Head of caudate nucleus (tissue), 42 donors: Measurements from ENCODE around the gene SUSD1.
A peak's percentile ranks its signal among the peaks of the same experiment; 100 is the strongest.

Source experiments
- DNase-seq, 42 donors: peaks; one replicate each; pipeline versions ENCODE4 v3.0.0 to v3.0.0-alpha.2; 2020 to 2021; ENCODE audit warnings: mixed read lengths in 7 of 42
- intact Hi-C: fragments of 100-400 bp; cut with DNase I; formaldehyde crosslinking; loops from one replicate; pipeline ENCODE4 v1.15.0; 2022

The SUSD1 gene

GRCh38 chr9:112175796-112176315 is 759 bp upstream of the SUSD1 start:
- intact Hi-C loops, result no loop called here
- no peak for DNase-seq

GRCh38 chr9:112174222-112174964 is 704 bp downstream of the SUSD1 start:
- intact Hi-C loops, result no loop called here
- peak in 33 of 42 donors; percentile 2 to 63 (median 31) for DNase-seq

- DNase-seq, result no peak
- intact Hi-C loops, result no loop called here
Measured at GRCh38 chr9:112173489-112174221, 1.4 kb downstream of the SUSD1 start.

- intact Hi-C loops, result no loop called here
- DNase-seq, result no peak
Measured at GRCh38 chr9:112170968-112171367, 4.1 kb downstream of the SUSD1 start.

- no peak for DNase-seq
- intact Hi-C loops, result no loop called here
Measured at GRCh38 chr9:112170235-112170634, 4.9 kb downstream of the SUSD1 start.

GRCh38 chr9:112169368-112169767 is 5.7 kb downstream of the SUSD1 start:
- intact Hi-C loops, result no loop called here
- no peak for DNase-seq

- intact Hi-C loops, result no loop called here
- DNase-seq, result no peak
Measured at GRCh38 chr9:112168197-112168596, 6.9 kb downstream of the SUSD1 start.

- DNase-seq, result no peak
- intact Hi-C loops, result no loop called here
Measured at GRCh38 chr9:112166176-112167140, 8.6 kb downstream of the SUSD1 start.

- intact Hi-C loops, result no loop called here
- DNase-seq, result no peak
Measured at GRCh38 chr9:112162621-112163413, 12.3 kb downstream of the SUSD1 start.

GRCh38 chr9:112159781-112160180 is 15.3 kb downstream of the SUSD1 start:
- intact Hi-C loops, result no loop called here
- no peak for DNase-seq

GRCh38 chr9:112158656-112159367 is 16.3 kb downstream of the SUSD1 start:
- no peak for DNase-seq
- intact Hi-C loops, result no loop called here

GRCh38 chr9:112157961-112158360 is 17.1 kb downstream of the SUSD1 start:
- intact Hi-C loops, result no loop called here
- DNase-seq, result no peak

GRCh38 chr9:112157087-112157486 is 18.0 kb downstream of the SUSD1 start:
- intact Hi-C loops, result no loop called here
- DNase-seq, result no peak

GRCh38 chr9:112149211-112149610 is 25.9 kb downstream of the SUSD1 start:
- intact Hi-C loops, result no loop called here
- no peak for DNase-seq

- intact Hi-C loops, result no loop called here
- no peak for DNase-seq
Measured at GRCh38 chr9:112145886-112146285, 29.2 kb downstream of the SUSD1 start.

- intact Hi-C loops, result no loop called here
- DNase-seq, result no peak
Measured at GRCh38 chr9:112144807-112145206, 30.3 kb downstream of the SUSD1 start.

- DNase-seq, result peak in 8 of 42 donors; percentile 14 to 53 (median 27)
- intact Hi-C loops, result no loop called here
Measured at GRCh38 chr9:112142420-112142819, 32.7 kb downstream of the SUSD1 start.

- intact Hi-C loops, result no loop called here
- DNase-seq, result no peak
Measured at GRCh38 chr9:112140936-112141335, 34.2 kb downstream of the SUSD1 start.
